GM12878 (cell line): ENCODE data around the gene SERTAD1. TPM values are rescaled to one million over a fixed set of nuclear protein-coding genes. Genes with fewer than 3 reads are reported as not detected.

ENCODE experiments used
- ASH2L ChIP-seq: fragments of 300-600, 200-600 bp; sonication (generic); IDR thresholded peaks from 2 replicates; pipeline ENCODE4 v1.6.1; 2017; ENCODE audit warnings: low read depth, mild to moderate bottlenecking, borderline replicate concordance
- BHLHE40 ChIP-seq, 2 experiments: fragments of 450-650 bp in 1 of 2; IDR thresholded peaks; 2 replicates each; pipeline ENCODE4 v1.6.1; 2011 to 2017; ENCODE audit warnings: low read depth in 2 of 2, borderline replicate concordance in 1 of 2, improper control_type of control experiment in 1 of 2, low read length in 1 of 2, mild to moderate bottlenecking in 1 of 2
- EZH2 ChIP-seq: IDR thresholded peaks from 2 replicates; pipeline ENCODE4 v1.6.1; 2012; ENCODE audit warnings: low read depth, mild to moderate bottlenecking, control low read depth, inconsistent platforms, low read length, borderline replicate concordance; ENCODE audit not compliant: control insufficient read depth
- HDGF ChIP-seq: fragments of 450-650 bp; IDR thresholded peaks from 2 replicates; pipeline ENCODE4 v1.6.1; 2016; ENCODE audit warnings: antibody characterized with exemption
- IRF4 ChIP-seq: IDR thresholded peaks from 2 replicates; pipeline ENCODE4 v1.6.1; 2011; ENCODE audit warnings: low read depth, low read length
- MYB ChIP-seq: fragments of 150-350 bp; IDR thresholded peaks from 2 replicates; pipeline ENCODE4 v1.6.1; 2014; ENCODE audit warnings: mild to moderate bottlenecking, low read depth, low read length, borderline replicate concordance
- NBN ChIP-seq: fragments of 450-650 bp; IDR thresholded peaks from 2 replicates; pipeline ENCODE4 v1.6.1; 2016
- NR2C2 ChIP-seq: IDR thresholded peaks from 2 replicates; pipeline ENCODE4 v1.6.1; 2011; ENCODE audit warnings: borderline replicate concordance, low read depth; ENCODE audit not compliant: control insufficient read depth, insufficient read length
- PAX5 ChIP-seq: IDR thresholded peaks from 2 replicates; pipeline ENCODE4 v1.6.1; 2011; ENCODE audit warnings: low read depth, low read length, borderline replicate concordance
- POLR2A ChIP-seq: IDR thresholded peaks from 2 replicates; pipeline ENCODE4 v1.6.1; 2011; ENCODE audit warnings: low read depth, mild to moderate bottlenecking, low read length
- RAD51 ChIP-seq: fragments of 450-650 bp; IDR thresholded peaks from 2 replicates; pipeline ENCODE4 v1.6.1; 2016; ENCODE audit warnings: moderate library complexity, mild to moderate bottlenecking, inconsistent platforms
- SIX5 ChIP-seq: IDR thresholded peaks from 2 replicates; pipeline ENCODE4 v1.6.1; 2011; ENCODE audit warnings: mild to moderate bottlenecking, low read depth, low read length, moderate library complexity; ENCODE audit not compliant: severe bottlenecking
- SMAD1 ChIP-seq: fragments of 450-650 bp; IDR thresholded peaks from 2 replicates; pipeline ENCODE4 v1.6.1; 2018; ENCODE audit warnings: mild to moderate bottlenecking, low read depth; ENCODE audit not compliant: partially characterized antibody
- SMARCA5 ChIP-seq: fragments of 450-650 bp; IDR thresholded peaks from 2 replicates; pipeline ENCODE4 v1.6.1; 2017; ENCODE audit warnings: mild to moderate bottlenecking
- SREBF1 ChIP-seq: IDR thresholded peaks from 2 replicates; pipeline ENCODE4 v1.6.1; 2012; ENCODE audit warnings: mild to moderate bottlenecking, low read length
- TARDBP ChIP-seq: IDR thresholded peaks from 2 replicates; pipeline ENCODE4 v1.6.1; 2016; ENCODE audit warnings: borderline replicate concordance
- WRNIP1 ChIP-seq: IDR thresholded peaks from 2 replicates; pipeline ENCODE4 v1.6.1; 2011; ENCODE audit warnings: low read depth, low read length, improper control_type of control experiment, borderline replicate concordance
- ZBED1 ChIP-seq: IDR thresholded peaks from 2 replicates; pipeline ENCODE4 v1.6.1; 2016; ENCODE audit warnings: borderline replicate concordance
- polyA plus RNA-seq, 11 experiments: library from polyadenylated mRNA; depleted of rRNA in 4 of 11; unstranded in 6 of 11; stranded (reverse) in 5 of 11; fragments of >200 nt; fragmentation: Nextera tagmentation in 4 of 11; fragmentation: Illumina TruSeq in 1 of 11; extraction: Ambion mirVana in 4 of 11; extraction: Trizol in 1 of 11; gene quantifications; 1 replicate in 1 of 11; 2 replicates in 10 of 11; pipeline versions ENCODE4 v1.2.1 to v1.2.3, GENCODE V29; 2011 to 2016; ENCODE audit warnings: inconsistent platforms in 2 of 11, missing spikeins in 2 of 11, low read depth in 1 of 11
- total RNA-seq, 4 experiments: library from RNA; depleted of rRNA in 3 of 4; stranded (reverse); fragments of >200 nt in 3 of 4; fragmentation: Illumina TruSeq in 1 of 4; extraction: Trizol in 1 of 4; gene quantifications; 2 replicates each; pipeline versions ENCODE4 v1.2.1 to v1.2.3, GENCODE V29; 2013 to 2021
- TF ChIP-seq, protein P1 (sequence below): fragments of 450-650 bp; IDR thresholded peaks from 2 replicates; pipeline ENCODE4 v1.6.1; 2017; ENCODE audit warnings: borderline replicate concordance
- TF ChIP-seq, protein P2 (sequence below): fragments of 450-650 bp; IDR thresholded peaks from 2 replicates; pipeline ENCODE4 v1.6.1; 2017; ENCODE audit warnings: mild to moderate bottlenecking
- TF ChIP-seq, protein P3 (sequence below): fragments of 450-650 bp; conservative IDR thresholded peaks from 2 replicates; pipeline ENCODE4 v1.6.1; 2017; ENCODE audit warnings: mild to moderate bottlenecking, moderate library complexity
- TF ChIP-seq, protein P4 (sequence below): fragments of 450-650 bp; formaldehyde crosslinking; IDR thresholded peaks from 2 replicates; pipeline ENCODE4 v1.5.0; 2022; ENCODE audit warnings: mild to moderate bottlenecking, missing genetic modification characterization

The SERTAD1 gene
- total and polyA plus RNA-seq, 10 of the 15 experiments (the other 5 are each of a cell fraction or from before 2014, with no cell fraction given): 0.23 to 14.2 (median 8.0) TPM

DNA sequence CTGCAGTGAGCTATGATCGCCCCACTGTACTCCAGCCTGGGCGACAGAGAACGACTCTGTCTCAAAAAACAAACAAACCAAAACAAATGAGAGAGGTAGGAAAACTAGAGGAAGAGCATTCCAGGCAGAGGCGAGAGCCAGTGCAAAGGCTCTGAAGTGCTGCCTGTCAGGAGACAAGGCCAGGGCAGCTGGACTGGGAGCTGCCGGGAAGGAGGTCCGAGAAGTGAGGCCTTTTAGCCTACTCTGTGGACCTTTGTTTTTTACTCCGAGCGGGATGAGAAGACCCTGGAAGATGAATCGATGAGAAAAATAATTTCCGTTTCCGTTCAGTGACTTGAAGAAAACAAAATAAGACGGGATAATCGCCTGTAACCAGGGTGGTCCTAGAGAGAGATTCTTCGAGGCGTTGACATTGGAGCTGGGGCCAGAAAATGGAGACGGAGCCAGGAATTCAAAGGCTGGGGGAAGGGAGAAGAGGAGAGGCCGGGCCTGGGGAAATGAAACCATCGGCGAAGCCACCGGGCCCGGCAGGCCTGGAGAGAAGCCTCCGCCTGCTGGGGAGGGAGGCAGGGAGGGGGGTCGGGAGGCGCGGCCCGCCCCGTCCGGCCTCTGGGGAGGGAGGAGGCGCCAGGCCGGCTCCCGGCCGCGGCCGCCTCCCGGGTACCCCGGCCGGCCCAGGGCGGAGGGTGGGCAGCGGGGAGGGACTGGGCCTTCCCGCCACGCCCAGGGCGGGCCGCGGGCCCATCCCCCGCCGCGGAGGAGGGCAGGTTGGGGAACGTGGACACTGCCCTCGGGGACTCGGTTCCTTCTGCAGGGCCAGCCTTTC lies 7.8 kb upstream of the SERTAD1 start (continued):
- no peak for TF ChIP-seq NR2C2
- TF ChIP-seq SMARCA5: no peak
- TF ChIP-seq ZBED1: no peak
- no peak for TF ChIP-seq MYB
- TF ChIP-seq, protein P1, sequence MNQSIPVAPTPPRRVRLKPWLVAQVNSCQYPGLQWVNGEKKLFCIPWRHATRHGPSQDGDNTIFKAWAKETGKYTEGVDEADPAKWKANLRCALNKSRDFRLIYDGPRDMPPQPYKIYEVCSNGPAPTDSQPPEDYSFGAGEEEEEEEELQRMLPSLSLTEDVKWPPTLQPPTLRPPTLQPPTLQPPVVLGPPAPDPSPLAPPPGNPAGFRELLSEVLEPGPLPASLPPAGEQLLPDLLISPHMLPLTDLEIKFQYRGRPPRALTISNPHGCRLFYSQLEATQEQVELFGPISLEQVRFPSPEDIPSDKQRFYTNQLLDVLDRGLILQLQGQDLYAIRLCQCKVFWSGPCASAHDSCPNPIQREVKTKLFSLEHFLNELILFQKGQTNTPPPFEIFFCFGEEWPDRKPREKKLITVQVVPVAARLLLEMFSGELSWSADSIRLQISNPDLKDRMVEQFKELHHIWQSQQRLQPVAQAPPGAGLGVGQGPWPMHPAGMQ: no peak
- TF ChIP-seq POLR2A: no peak
- no peak for TF ChIP-seq RAD51
- TF ChIP-seq, protein P2, sequence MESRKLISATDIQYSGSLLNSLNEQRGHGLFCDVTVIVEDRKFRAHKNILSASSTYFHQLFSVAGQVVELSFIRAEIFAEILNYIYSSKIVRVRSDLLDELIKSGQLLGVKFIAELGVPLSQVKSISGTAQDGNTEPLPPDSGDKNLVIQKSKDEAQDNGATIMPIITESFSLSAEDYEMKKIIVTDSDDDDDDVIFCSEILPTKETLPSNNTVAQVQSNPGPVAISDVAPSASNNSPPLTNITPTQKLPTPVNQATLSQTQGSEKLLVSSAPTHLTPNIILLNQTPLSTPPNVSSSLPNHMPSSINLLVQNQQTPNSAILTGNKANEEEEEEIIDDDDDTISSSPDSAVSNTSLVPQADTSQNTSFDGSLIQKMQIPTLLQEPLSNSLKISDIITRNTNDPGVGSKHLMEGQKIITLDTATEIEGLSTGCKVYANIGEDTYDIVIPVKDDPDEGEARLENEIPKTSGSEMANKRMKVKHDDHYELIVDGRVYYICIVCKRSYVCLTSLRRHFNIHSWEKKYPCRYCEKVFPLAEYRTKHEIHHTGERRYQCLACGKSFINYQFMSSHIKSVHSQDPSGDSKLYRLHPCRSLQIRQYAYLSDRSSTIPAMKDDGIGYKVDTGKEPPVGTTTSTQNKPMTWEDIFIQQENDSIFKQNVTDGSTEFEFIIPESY: no peak
- TF ChIP-seq, protein P3, sequence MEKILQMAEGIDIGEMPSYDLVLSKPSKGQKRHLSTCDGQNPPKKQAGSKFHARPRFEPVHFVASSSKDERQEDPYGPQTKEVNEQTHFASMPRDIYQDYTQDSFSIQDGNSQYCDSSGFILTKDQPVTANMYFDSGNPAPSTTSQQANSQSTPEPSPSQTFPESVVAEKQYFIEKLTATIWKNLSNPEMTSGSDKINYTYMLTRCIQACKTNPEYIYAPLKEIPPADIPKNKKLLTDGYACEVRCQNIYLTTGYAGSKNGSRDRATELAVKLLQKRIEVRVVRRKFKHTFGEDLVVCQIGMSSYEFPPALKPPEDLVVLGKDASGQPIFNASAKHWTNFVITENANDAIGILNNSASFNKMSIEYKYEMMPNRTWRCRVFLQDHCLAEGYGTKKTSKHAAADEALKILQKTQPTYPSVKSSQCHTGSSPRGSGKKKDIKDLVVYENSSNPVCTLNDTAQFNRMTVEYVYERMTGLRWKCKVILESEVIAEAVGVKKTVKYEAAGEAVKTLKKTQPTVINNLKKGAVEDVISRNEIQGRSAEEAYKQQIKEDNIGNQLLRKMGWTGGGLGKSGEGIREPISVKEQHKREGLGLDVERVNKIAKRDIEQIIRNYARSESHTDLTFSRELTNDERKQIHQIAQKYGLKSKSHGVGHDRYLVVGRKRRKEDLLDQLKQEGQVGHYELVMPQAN: 0 out of 2 replicates have a peak, but pooled peaks have one; percentile 40
- no peak for TF ChIP-seq SMAD1
- TF ChIP-seq IRF4: no peak
- no peak for TF ChIP-seq SIX5
- TF ChIP-seq TARDBP: no peak
- TF ChIP-seq BHLHE40 (IDR thresholded peaks at IDR 0.05; ENCODE audit: borderline replicate concordance in 1 of 2, low read depth in 2 of 2, low read length in 1 of 2): peak in 1 of 2 experiments; percentile 54; a peak in 3 of 4 replicates
- TF ChIP-seq PAX5: no peak
- no peak for TF ChIP-seq WRNIP1
- TF ChIP-seq ASH2L: no peak
- no peak for TF ChIP-seq HDGF
- no peak for TF ChIP-seq SREBF1
- TF ChIP-seq NBN: 0 out of 2 replicates have a peak, but pooled peaks have one; percentile 66
- TF ChIP-seq EZH2: no peak
- TF ChIP-seq, protein P4, sequence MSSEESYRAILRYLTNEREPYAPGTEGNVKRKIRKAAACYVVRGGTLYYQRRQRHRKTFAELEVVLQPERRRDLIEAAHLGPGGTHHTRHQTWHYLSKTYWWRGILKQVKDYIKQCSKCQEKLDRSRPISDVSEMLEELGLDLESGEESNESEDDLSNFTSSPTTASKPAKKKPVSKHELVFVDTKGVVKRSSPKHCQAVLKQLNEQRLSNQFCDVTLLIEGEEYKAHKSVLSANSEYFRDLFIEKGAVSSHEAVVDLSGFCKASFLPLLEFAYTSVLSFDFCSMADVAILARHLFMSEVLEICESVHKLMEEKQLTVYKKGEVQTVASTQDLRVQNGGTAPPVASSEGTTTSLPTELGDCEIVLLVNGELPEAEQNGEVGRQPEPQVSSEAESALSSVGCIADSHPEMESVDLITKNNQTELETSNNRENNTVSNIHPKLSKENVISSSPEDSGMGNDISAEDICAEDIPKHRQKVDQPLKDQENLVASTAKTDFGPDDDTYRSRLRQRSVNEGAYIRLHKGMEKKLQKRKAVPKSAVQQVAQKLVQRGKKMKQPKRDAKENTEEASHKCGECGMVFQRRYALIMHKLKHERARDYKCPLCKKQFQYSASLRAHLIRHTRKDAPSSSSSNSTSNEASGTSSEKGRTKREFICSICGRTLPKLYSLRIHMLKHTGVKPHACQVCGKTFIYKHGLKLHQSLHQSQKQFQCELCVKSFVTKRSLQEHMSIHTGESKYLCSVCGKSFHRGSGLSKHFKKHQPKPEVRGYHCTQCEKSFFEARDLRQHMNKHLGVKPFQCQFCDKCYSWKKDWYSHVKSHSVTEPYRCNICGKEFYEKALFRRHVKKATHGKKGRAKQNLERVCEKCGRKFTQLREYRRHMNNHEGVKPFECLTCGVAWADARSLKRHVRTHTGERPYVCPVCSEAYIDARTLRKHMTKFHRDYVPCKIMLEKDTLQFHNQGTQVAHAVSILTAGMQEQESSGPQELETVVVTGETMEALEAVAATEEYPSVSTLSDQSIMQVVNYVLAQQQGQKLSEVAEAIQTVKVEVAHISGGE (CRISPR knock-in tag): no peak
